ENCODE results near the gene TRIM65. TPM values are rescaled to one million over a fixed set of nuclear protein-coding genes. Genes with fewer than 3 reads are reported as not detected.

Gene TRIM65
- total and polyA plus RNA-seq, 2 of the 13 experiments (the other 11 are each of a cell fraction or from before 2014, with no cell fraction given), result 10.3 to 22.4 TPM

GRCh38 chr17:75927286-75927922 lies 30.7 kb upstream of the TRIM65 start (continued):
- TF ChIP-seq HES4 (CRISPR knock-in tag; IDR thresholded peaks at IDR 0.05; ENCODE audit: borderline replicate concordance) (no peak), STAG1 (CRISPR knock-in tag; IDR thresholded peaks at IDR 0.05) (peak; percentile 62), HMGXB3 (CRISPR knock-in tag; IDR thresholded peaks at IDR 0.05; ENCODE audit: borderline replicate concordance) (no peak), ZNF557 (CRISPR knock-in tag; IDR thresholded peaks at IDR 0.05) (no peak), NFATC3 (CRISPR knock-in tag; IDR thresholded peaks at IDR 0.05) (no peak), GMEB1 (CRISPR knock-in tag; IDR thresholded peaks at IDR 0.05; ENCODE audit: borderline replicate concordance) (no peak), ZBTB39 (CRISPR knock-in tag; IDR thresholded peaks at IDR 0.05) (no peak), ZNF572 (CRISPR knock-in tag; IDR thresholded peaks at IDR 0.05) (no peak), ZBTB42 (CRISPR knock-in tag; IDR thresholded peaks at IDR 0.05) (no peak), SMYD3 (CRISPR knock-in tag; IDR thresholded peaks at IDR 0.05) (no peak), RBM39 (IDR thresholded peaks at IDR 0.05; ENCODE audit: low read depth, low read length, poor library complexity, severe bottlenecking) (no peak), ZNF75D (CRISPR knock-in tag; IDR thresholded peaks at IDR 0.05; ENCODE audit: borderline replicate concordance) (no peak), ZNF792 (CRISPR knock-in tag; IDR thresholded peaks at IDR 0.05) (no peak), ZNF556 (CRISPR knock-in tag; IDR thresholded peaks at IDR 0.05; ENCODE audit: borderline replicate concordance) (peak; percentile 58; the same call in 1 of the 2 replicates), MAFG (CRISPR knock-in tag; IDR thresholded peaks at IDR 0.05) (no peak), BRD4 (CRISPR knock-in tag; IDR thresholded peaks at IDR 0.05) (no peak)
- TF ChIP-seq, protein P1, sequence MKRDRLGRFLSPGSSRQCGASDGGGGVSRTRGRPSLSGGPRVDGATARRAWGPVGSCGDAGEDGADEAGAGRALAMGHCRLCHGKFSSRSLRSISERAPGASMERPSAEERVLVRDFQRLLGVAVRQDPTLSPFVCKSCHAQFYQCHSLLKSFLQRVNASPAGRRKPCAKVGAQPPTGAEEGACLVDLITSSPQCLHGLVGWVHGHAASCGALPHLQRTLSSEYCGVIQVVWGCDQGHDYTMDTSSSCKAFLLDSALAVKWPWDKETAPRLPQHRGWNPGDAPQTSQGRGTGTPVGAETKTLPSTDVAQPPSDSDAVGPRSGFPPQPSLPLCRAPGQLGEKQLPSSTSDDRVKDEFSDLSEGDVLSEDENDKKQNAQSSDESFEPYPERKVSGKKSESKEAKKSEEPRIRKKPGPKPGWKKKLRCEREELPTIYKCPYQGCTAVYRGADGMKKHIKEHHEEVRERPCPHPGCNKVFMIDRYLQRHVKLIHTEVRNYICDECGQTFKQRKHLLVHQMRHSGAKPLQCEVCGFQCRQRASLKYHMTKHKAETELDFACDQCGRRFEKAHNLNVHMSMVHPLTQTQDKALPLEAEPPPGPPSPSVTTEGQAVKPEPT (CRISPR knock-in tag; IDR thresholded peaks at IDR 0.05; ENCODE audit: low read depth), result no peak
- TF ChIP-seq, protein P2, sequence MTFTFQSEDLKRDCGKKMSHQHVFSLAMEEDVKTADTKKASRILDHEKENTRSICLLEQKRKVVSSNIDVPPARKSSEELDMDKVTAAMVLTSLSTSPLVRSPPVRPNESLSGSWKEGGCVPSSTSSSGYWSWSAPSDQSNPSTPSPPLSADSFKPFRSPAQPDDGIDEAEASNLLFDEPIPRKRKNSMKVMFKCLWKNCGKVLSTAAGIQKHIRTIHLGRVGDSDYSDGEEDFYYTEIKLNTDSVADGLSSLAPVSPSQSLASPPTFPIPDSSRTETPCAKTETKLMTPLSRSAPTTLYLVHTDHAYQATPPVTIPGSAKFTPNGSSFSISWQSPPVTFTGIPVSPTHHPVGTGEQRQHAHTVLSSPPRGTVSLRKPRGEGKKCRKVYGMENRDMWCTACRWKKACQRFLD (CRISPR knock-in tag; IDR thresholded peaks at IDR 0.05; ENCODE audit: borderline replicate concordance), result no peak

All from HepG2 (cell line).